ENCODE data around the gene GNG7.
A peak's percentile ranks its signal among the peaks of the same experiment; 100 is the strongest.
"Not testable (repeated sequence)": the region's sequence is repeated elsewhere in the genome, so short reads cannot be mapped to it uniquely, and the experiment has no call there.

The GNG7 gene

DNA sequence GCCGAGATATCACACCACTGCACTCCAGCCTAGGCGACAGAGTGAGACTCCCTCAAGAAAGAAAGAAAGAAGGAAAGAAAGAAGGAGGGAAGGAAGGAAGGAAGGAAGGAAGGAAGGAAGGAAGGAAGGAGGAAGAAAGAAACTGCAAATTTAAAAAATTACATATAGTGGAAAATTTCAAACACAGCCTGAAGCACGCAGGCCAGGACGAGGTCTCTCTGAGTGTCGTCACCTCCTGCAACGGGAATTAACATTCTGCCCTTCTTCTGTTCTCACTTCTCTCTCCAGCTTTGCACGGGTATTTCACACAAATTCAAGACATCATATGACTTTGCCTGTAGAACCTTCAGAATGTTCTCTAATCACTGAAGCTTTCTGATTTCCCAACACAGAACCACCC is 108.2 kb downstream of the GNG7 start:
- no peak for DNase-seq

DNA sequence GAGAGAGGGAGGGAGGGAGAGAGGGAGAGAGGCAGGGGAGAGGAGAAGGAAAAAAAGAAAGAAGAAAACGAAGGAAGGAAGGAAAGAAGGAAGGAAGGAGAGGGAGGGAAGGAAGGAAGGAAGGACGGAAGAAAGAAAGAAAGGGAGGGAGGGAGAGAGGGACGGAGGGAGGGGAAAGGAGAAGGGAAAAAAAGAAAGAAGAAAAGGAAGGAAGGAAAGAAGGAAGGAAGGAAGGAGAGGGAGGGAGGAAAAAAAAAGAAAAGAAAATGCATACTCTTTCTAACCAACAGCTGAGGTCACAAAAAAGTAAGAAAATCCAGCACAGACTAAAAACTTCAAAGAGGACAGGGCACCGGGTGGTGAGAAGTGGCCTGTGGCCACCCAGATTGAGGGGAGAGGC is 109.7 kb downstream of the GNG7 start:
- DNase-seq, result no peak

DNA sequence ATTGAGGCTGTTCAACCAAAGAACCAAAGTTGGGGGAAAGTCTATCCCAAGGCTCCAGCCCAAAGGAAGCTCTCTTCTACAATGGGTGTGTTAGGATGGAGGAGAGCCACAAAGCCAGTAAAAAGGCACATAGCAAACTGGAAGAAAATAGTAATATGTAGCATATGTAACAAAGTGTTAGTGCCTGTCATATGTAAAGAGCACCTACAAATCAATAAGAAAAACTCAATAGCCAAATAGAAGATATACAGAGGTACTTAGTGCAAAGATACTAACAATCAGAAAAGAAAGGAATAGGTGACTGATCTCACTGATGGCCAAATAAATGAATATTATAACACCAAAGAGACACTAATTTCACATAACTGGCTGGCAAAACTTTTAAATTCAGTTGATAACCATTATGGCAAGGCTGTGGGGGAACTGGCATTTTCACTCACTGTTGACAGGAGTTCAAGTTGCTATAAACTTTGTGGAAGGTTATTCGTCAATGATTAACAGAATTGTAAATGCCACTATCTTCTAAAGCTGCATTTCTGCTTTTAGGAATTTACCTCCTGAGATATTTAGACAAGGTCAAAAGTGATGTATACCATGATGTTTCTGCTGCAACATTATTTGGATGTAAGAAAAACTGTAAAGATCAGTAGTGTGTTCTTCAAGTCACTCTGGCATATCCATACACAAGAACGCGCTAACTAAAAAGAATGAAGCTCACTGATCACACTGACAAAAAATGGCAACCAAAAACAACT is 110.8 kb downstream of the GNG7 start:
- no peak for DNase-seq

DNA sequence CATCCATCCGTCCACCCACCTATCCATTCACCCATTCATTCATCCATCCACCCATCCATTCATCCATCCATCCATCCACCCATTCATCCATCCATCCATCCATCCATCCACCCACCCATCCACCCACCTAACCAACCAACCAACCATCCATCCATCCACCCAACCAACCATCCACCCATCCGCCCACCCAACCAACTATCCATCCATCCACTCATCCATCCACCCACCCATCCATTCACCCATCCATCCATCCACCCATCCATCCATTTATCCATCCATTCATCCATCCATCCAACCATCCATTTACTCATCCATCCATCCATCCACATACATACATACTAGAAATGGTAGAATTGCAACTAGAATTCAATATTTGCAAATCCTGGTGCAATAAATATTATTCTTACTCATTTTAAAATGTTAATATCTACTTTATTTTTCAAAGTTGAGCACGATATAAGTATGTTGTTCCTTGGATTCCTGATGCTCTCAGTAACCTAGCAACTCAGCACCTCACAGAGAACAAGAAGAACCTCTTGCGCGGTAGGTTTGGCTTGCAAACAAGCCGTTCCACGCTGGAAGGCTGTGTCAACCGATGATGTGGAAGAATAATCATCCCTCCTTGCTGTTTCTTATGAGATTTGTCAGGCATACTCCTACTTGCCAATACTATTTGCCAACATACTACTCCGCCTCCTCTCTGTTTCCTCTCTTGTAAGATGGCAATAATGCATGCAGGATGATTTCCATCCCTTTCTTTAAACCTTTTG is 111.7 kb downstream of the GNG7 start:
- DNase-seq, result no peak

DNA sequence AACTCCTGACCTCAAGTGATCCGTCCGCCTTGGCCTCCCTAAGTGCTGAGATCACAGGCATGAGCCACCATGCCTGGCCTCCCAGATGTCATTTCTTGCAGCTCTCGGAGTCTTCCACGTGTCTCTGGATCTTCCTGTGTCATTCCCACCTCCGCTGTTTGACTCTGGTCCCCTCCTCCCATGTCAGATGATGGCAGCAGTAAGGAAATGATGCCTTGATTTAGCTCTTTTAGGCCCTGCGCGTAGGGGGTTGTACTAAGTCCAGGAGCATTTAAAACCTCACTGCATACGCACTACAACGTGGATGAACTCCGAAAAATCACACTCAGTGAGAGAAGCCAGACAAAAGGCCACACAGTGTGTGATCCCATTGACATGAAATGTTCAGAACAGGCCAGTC is 113.1 kb downstream of the GNG7 start:
- DNase-seq, result no peak

DNA sequence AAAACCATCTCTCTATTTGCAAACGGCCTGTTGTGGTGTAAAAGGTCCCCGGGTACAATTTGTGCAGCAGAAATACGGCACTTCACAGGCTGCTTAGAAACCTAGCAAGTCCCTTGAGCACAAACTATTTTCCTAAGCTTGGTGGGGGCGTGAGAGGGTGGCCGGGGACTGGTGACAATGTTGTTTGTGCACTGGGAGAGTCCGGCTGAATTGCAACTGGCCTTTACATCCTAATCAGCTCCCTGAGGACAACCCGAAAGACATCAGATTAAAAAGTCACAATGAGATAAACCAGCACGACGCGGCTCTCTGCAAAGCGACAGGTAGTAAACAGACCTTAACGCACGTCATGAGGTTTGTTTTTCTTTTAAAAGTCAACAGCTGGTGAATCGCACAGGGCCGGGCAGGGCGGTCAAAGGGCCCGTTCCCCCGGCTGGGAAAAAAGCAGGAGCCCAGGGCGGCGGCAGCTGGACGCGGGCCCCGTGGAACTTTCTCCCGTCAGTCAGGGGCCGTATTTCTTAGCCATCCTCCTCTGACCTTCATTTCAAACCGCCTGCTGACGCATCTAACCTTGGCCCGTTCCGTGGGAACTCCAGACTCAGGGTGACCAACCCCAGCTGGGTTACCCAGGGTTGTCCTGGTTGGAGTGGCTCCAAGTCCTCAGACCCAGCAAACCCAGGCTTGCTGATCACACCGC is 114.3 kb downstream of the GNG7 start:
- DNase-seq, result no peak

DNA sequence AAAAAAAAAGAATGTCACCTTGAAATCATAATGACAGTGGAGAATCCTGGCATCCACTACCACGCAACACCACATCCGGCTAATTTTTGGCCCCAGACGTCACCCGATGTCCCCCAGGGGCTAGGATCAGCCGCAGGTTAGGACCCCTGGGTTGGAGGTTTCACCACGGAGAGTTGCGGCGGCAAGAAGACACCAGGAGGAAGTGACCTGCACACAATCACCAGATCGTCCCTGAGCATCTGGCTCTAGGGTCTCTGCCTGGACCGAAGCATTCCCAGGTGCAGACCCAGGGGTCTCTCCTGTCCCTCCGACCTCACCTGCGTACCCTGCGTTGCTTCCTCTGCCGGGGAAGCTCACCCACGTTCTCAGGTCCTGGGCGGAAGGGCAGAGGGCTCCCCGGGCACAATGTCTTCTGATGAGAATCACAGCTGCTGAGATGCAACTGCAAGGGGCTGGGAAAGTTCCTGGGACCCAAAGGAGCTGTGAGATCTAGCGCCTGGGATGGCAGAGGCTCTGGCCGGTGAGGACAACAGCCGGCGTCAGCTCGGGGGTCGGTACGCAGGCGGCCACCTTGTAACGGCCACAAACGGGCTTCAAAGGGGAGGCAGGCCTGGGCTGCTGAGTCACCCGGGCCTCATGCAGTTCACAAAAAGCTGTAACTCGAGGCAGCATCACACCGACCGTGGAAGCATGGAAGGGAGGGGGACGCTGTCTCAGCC is 115.3 kb downstream of the GNG7 start:
- DNase-seq, result no peak

DNA sequence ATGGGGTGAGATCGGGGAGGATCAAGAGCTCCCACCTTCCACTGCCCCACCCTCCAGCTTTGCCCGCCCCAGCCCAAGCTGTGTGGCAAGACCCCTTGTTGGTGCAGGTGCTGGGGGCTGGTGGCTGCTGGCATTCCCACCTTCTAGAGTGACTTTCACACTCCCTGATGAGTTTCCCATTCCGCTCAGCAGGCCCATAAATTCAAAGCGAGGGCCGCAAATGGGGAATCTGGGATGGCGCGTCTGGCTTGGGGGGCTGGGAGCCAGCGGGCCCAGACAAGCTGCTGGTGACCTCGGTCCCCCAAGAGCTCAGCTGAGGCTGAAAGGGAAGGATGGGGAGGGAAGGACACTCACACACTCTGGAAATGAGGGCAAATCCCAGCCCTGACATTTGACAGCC is 116.3 kb downstream of the GNG7 start:
- no peak for DNase-seq

- DNase-seq, result no peak
Observed at GRCh38 chr19:2584002-2584401, 118.5 kb downstream of the GNG7 start.

DNA sequence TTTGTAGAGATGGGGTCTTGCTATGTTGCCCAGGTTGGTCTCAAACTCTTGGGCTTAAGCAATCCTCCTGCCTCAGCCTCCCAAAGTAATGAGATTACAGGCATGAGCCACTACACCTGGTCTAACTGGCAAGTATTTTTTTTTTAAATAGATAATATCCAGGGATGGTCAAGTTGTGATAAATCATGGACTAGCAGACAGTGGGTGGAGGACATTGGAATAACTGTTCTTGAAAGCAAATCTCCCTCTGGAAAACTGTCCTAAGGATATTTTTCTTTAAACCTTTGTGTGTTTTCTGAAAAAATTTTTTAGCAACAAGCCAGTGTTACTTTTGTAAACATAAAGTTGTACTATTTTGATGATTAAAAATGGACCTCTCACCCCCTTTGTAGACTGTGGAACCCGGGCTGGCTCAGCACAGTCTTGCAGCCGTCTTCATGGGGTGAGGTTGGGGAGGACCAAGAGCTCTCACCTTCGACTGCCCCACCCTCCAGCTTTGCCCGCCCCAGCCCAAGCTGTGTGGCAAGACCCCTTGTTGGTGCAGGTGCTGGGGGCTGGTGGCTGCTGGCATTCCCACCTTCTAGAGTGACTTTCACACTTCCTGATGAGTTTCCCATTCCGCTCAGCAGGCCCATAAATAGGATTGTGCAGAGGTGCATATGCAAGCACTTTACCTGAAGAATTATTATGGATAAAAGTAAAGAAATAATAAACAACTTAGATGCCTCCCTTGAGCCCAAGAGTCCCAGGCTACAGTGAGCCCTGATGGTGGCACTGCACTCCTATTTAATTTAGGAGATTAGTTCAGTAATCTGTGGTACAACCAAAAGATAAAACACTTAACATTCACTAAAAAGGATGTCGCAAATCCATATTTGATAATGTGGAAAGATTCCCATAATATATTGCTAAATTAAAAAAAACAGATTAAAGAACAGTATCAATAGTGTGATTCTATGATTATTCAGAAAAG is 119.2 kb downstream of the GNG7 start:
- no peak for DNase-seq

GRCh38 chr19:2580396-2580795 is 122.1 kb downstream of the GNG7 start:
- not testable (repeated sequence) for DNase-seq

GRCh38 chr19:2579678-2580280 is 122.7 kb downstream of the GNG7 start:
- DNase-seq, result no peak

GRCh38 chr19:2578901-2579677 is 123.4 kb downstream of the GNG7 start:
- DNase-seq, result peak; percentile 50

DNA sequence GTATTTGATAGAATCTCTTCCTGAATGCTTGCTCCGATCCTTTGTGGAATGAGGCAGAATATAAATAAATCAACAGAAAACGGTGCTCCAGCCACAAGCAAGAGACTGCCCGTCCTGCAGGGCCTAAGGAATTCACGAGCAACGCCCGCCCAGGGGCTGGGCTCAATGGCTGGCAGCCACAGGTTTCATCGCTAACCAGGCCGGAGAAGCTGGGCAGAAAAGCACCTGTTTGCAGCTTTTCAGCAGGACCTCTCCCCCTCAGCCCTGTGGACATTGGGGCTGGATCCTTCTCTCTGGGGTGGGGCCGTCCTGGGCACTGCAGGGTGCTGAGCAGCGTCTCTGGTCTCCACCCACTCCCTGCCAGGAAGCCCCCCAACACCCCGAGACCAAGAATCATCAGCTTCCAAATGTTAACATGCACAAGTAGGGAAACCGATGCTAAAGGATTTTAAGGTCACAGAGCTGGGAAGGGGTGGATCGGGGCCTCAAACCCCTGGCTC is 124.1 kb downstream of the GNG7 start:
- DNase-seq, result no peak

DNA sequence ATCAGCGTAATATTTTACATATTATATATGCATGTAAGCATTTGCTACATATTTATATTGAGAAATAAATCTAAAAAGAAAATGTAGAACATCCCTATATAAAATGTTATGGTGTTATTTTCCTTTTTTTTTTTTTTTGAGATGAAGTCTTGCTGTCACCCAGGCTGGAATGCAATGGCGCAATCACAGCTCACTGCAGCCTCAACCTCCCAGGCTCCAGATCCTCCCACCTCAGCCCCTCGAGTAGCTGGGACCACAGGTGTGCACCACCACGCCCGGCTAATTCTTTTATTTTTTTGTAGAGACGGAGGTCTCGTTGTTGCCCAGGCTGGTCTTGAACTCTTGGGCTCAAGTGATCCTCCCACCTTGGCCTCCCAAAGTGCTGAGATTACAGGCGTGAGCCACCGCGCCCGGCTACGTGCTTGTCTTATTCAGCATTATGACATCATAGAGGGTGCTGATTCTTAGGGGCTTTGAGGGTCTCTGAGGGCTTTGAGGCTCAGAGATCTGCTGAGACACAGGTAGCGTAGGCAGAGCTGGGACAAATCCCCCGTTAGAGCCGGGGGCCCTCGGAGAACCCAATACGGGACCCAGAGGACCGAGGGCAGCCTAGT is 124.7 kb downstream of the GNG7 start:
- no peak for DNase-seq

DNA sequence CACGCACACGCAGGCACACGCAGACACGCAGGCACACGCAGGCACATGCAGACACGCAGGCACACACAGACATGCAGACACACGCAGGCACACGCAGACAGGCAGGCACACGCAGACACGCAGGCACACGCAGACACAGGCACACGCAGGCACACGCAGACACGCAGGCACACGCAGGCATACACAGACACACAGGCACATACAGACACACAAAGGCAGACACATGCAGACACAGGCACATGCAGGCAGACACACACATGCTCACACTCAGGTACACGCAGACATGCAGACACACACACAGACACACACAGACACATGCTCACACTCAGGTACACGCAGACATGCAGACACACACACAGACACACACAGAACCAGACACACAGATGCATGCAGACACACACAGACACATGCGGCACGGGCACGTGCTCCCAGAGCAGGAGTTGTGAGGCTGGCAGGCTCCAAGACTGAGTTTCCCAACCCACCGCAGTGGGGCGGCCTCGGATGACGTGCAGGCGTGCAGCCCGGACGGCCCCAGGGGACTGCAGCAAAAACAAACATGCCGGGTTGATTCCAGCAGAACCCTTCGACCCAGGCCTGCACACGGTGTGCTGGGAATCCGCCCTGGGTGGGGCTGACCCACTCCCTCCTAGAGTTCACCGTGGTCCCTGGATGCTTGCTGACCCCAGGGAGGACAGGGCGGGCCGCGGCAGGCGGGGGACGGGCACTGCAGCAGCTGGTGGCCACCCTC is 126.6 kb downstream of the GNG7 start:
- no peak for DNase-seq

DNA sequence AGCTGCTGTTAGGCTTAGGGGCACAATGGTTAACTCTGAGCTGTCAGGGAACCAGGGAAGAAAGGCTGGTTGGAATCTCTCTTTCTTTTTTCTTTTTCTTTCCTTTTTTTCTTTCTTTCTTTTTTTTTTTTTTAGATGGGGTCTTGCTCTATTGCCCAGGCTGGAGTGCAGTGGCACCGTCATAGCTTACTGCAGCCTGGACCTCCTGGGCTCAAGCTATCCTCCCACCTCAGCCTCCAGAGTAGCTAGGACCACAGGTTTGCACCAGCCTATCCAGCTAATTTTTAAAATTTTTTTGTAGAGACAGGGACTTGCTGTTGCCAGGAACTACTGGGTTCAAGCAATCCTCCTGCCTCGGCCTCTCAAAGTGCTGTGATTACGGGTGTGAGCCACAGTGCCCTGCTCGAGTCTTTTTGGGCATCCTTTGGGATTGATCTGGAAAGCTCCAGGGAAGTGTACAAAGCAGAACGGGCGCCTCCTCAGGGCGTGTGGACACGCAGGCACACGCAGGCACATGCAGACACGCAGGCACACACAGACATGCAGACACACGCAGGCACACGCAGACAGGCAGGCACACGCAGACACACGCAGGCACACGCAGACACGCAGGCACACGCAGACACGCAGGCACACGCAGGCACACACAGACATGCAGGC is 127.4 kb downstream of the GNG7 start:
- no peak for DNase-seq

DNA sequence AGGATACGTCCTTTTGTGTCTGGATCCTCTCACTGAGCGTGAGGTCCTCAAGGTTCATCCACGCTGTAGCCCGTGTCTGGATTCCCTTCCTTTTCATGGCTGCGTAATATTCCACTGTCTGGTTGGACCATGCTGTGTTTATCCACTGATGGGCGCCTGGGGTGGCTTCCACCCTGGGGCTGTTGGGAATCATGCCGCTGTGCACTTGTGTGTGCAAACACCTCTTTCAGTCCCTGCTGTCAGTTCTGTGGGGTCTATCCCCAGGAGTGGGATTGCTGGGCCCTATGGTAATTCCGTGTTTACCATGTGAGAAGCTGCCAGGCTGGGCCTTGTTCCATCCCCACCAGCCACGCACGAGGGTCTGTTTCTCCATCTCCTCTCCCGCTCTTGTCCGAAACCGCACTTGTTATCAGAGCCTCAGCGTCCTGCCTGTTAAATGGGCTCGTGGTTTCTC is 128.0 kb downstream of the GNG7 start:
- DNase-seq, result no peak

GRCh38 chr19:2573916-2574315 is 128.6 kb downstream of the GNG7 start:
- no peak for DNase-seq

Data from central memory CD4-positive, alpha-beta T cell (primary cell).